KMS-11 (cell line): ENCODE results near the gene FAS.
"Not testable (repeated sequence)": the region's sequence is repeated elsewhere in the genome, so short reads cannot be mapped to it uniquely, and the experiment has no call there.

Source experiments
- H2AFZ ChIP-seq: fragments of 200-600 bp; sonication (generic); 2 replicates; pipeline ENCODE4 v1.6.1; 2016; ENCODE audit warnings: antibody characterized with exemption, mixed run types, low read depth
- H3K27ac ChIP-seq: fragments of 200-600 bp; sonication (generic); 2 replicates; pipeline ENCODE4 v1.6.1; 2016; ENCODE audit warnings: mild to moderate bottlenecking, mixed run types
- H3K27me3 ChIP-seq: fragments of 200-600 bp; sonication (generic); 2 replicates; pipeline ENCODE4 v1.6.1; 2017; ENCODE audit warnings: mild to moderate bottlenecking, low read depth, mixed run types, moderate library complexity; ENCODE audit not compliant: insufficient read depth
- H3K36me3 ChIP-seq: fragments of 200-600 bp; sonication (generic); 2 replicates; pipeline ENCODE4 v1.6.1; 2017; ENCODE audit warnings: mild to moderate bottlenecking, mixed run types; ENCODE audit not compliant: insufficient read depth
- H3K4me1 ChIP-seq: fragments of 200-600 bp; sonication (generic); 2 replicates; pipeline ENCODE4 v1.6.1; 2016; ENCODE audit warnings: mild to moderate bottlenecking, low read depth, mixed run types; ENCODE audit not compliant: poor library complexity, severe bottlenecking
- H3K4me2 ChIP-seq: fragments of 200-600 bp; sonication (generic); 2 replicates; pipeline ENCODE4 v1.7.0; 2016; ENCODE audit warnings: mild to moderate bottlenecking, mixed run types
- H3K4me3 ChIP-seq: fragments of 200-600 bp; sonication (generic); IDR thresholded peaks from 2 replicates; pipeline ENCODE4 v1.6.1; 2017; ENCODE audit warnings: low read depth, low read length, mixed read lengths; ENCODE audit not compliant: insufficient read depth
- H3K79me2 ChIP-seq: fragments of 200-600 bp; sonication (generic); 2 replicates; pipeline ENCODE4 v1.6.1; 2016; ENCODE audit warnings: low read depth, mixed run types; ENCODE audit not compliant: insufficient read depth
- H3K9ac ChIP-seq: fragments of 200-600 bp; sonication (generic); 2 replicates; pipeline ENCODE4 v1.6.1; 2016; ENCODE audit warnings: mild to moderate bottlenecking, mixed run types
- H4K20me1 ChIP-seq: fragments of 200-600 bp; sonication (generic); 2 replicates; pipeline ENCODE4 v1.6.1; 2016; ENCODE audit warnings: mild to moderate bottlenecking, mixed run types; ENCODE audit not compliant: insufficient read depth
- CTCF ChIP-seq: fragments of 200-600 bp; sonication (generic); conservative IDR thresholded peaks from 2 replicates; pipeline ENCODE4 v1.6.1; 2017; ENCODE audit warnings: low read depth, mild to moderate bottlenecking, antibody characterized with exemption, low read length, moderate library complexity, mixed read lengths

Gene FAS

GRCh38 chr10:89019569-89020327 is 29.1 kb downstream of the FAS start:
- Histone ChIP-seq H3K4me3 (no peak overlapping the region), H3K9ac (no peak overlapping the region), H4K20me1 (no peaks in the 10 kb centered on the region), H2AFZ (no peak overlapping the region), H3K4me2 (no peak overlapping the region), H3K79me2 (no peaks in the 10 kb centered on the region), H3K27ac (no peak overlapping the region), H3K27me3 (no peaks in the 10 kb centered on the region), H3K36me3 (peaks cover 12% of the 10 kb centered on the region; the same call in 1 of the 2 replicates), H3K4me1 (no peaks in the 10 kb centered on the region)
- TF ChIP-seq CTCF: no peak

GRCh38 chr10:89021526-89021925 is 30.9 kb downstream of the FAS start:
- not testable (repeated sequence) for H2AFZ ChIP-seq, H3K9ac ChIP-seq, H3K36me3 ChIP-seq, H3K27ac ChIP-seq, H3K4me3 ChIP-seq, H4K20me1 ChIP-seq, H3K4me1 ChIP-seq, H3K79me2 ChIP-seq, H3K4me2 ChIP-seq, H3K27me3 ChIP-seq

- H2AFZ ChIP-seq: no peak overlapping the region
- no peaks in the 10 kb centered on the region for H3K4me1 ChIP-seq
- no peaks in the 10 kb centered on the region for H3K27me3 ChIP-seq
- H3K36me3 ChIP-seq: peaks cover under 1% of the 10 kb centered on the region; the same call in 1 of the 2 replicates
- H3K9ac ChIP-seq: no peak overlapping the region; the same call in 1 of the 2 replicates
- H3K4me2 ChIP-seq: no peak overlapping the region
- TF ChIP-seq CTCF: no peak
- no peak overlapping the region for H3K27ac ChIP-seq
- H4K20me1 ChIP-seq: no peaks in the 10 kb centered on the region
- no peaks in the 10 kb centered on the region for H3K79me2 ChIP-seq
- no peak overlapping the region for H3K4me3 ChIP-seq
Measured at GRCh38 chr10:89022734-89023133, 32.1 kb downstream of the FAS start.

- H3K4me1 ChIP-seq: peaks cover 5% of the 10 kb centered on the region
- H3K36me3 ChIP-seq: no peaks in the 10 kb centered on the region
- no peaks in the 10 kb centered on the region for H3K27me3 ChIP-seq
- H3K4me3 ChIP-seq: no peak overlapping the region
- no peak for TF ChIP-seq CTCF
- no peaks in the 10 kb centered on the region for H4K20me1 ChIP-seq
- H3K27ac ChIP-seq: no peak overlapping the region
- no peak overlapping the region for H2AFZ ChIP-seq
- H3K9ac ChIP-seq: no peak overlapping the region
- no peak overlapping the region for H3K4me2 ChIP-seq
- no peaks in the 10 kb centered on the region for H3K79me2 ChIP-seq
Measured at GRCh38 chr10:89025453-89025852, 34.9 kb downstream of the FAS start.

GRCh38 chr10:89029181-89029580 is 38.6 kb downstream of the FAS start:
- no peak overlapping the region for H3K4me3 ChIP-seq
- no peaks in the 10 kb centered on the region for H3K36me3 ChIP-seq
- H3K9ac ChIP-seq: no peak overlapping the region
- no peaks in the 10 kb centered on the region for H4K20me1 ChIP-seq
- no peak for TF ChIP-seq CTCF
- peaks cover 29% of the 10 kb centered on the region for H3K4me1 ChIP-seq
- H3K4me2 ChIP-seq: no peak overlapping the region
- H3K79me2 ChIP-seq: no peaks in the 10 kb centered on the region
- H3K27ac ChIP-seq: no peak overlapping the region
- H3K27me3 ChIP-seq: no peaks in the 10 kb centered on the region
- H2AFZ ChIP-seq: no peak overlapping the region
